HEK293 (cell line): ENCODE measurements around the gene GPX4.

Source experiments
- CTCF ChIA-PET: fragments of 350-600 bp; formaldehyde crosslinking; extraction: SDS; loops from one replicate; lab custom pipeline; 2021; ENCODE audit warnings: antibody characterized with exemption; lab: Yijun Ruan, JAX
- POLR2A ChIA-PET: fragments of 300-600 bp; formaldehyde crosslinking; extraction: SDS; loops from one replicate; lab custom pipeline; 2020; ENCODE audit warnings: antibody characterized with exemption, inconsistent platforms; lab: Yijun Ruan, JAX
- H3K27ac ChIP-seq: fragments of 200-500 bp; sonication (Bioruptor generic); 2 replicates; pipeline ENCODE4 v1.5.1; 2014; ENCODE audit warnings: low read depth, low read length, control low read depth, inconsistent platforms; ENCODE audit errors: extremely low read depth
- H3K36me3 ChIP-seq, 2 experiments: fragments of 200-500 bp in 1 of 2; sonication (Bioruptor generic) in 1 of 2; 1 replicate in 1 of 2; 2 replicates in 1 of 2; pipeline ENCODE4 v1.5.1; 2014 to 2017; ENCODE audit warnings: inconsistent platforms in 2 of 2, low read length in 2 of 2; ENCODE audit not compliant: control insufficient read depth in 2 of 2, insufficient read depth in 1 of 2
- H3K4me1 ChIP-seq: fragments of 200-500 bp; sonication (Bioruptor generic); 2 replicates; pipeline ENCODE4 v1.5.1; 2014; ENCODE audit warnings: mild to moderate bottlenecking, low read length, inconsistent platforms; ENCODE audit not compliant: control insufficient read depth, insufficient read depth
- H3K4me3 ChIP-seq: 2 replicates; pipeline ENCODE4 v1.5.1; 2011; ENCODE audit warnings: low read depth, mild to moderate bottlenecking, control low read depth, low read length, moderate library complexity
- H3K9me3 ChIP-seq: fragments of 200-500 bp; sonication (Bioruptor generic); 2 replicates; pipeline ENCODE4 v1.5.1; 2014; ENCODE audit warnings: low read depth, low read length, inconsistent platforms; ENCODE audit not compliant: control insufficient read depth, insufficient read depth
- GLIS2 ChIP-seq: fragments of 450-650 bp; formaldehyde crosslinking; IDR thresholded peaks from 2 replicates; pipeline ENCODE4 v1.5.1; 2016; ENCODE audit warnings: missing biosample characterization, missing genetic modification characterization
- KLF8 ChIP-seq: fragments of 450-650 bp; formaldehyde crosslinking; IDR thresholded peaks from 2 replicates; pipeline ENCODE4 v1.5.1; 2016; ENCODE audit warnings: missing biosample characterization, missing genetic modification characterization
- REPIN1 ChIP-seq: fragments of 450-650 bp; formaldehyde crosslinking; IDR thresholded peaks from 2 replicates; pipeline ENCODE4 v1.5.1; 2017; ENCODE audit warnings: missing biosample characterization, missing genetic modification characterization, low read depth
- SETDB1 ChIP-seq: IDR thresholded peaks from one replicate; pipeline ENCODE4 v1.6.1; 2017; ENCODE audit warnings: mild to moderate bottlenecking, low read length, moderate library complexity, mixed read lengths; ENCODE audit not compliant: insufficient read length
- TCF7L2 ChIP-seq: IDR thresholded peaks from 2 replicates; pipeline ENCODE4 v1.6.1; 2011; ENCODE audit warnings: low read depth, mild to moderate bottlenecking, inconsistent platforms, low read length, moderate library complexity, borderline replicate concordance
- TRIM28 ChIP-seq: IDR thresholded peaks from 2 replicates; pipeline ENCODE4 v1.6.1; 2011; ENCODE audit warnings: low read length, control low read depth, borderline replicate concordance
- YY1 ChIP-seq: fragments of 450-650 bp; formaldehyde crosslinking; IDR thresholded peaks from 2 replicates; pipeline ENCODE4 v1.5.1; 2018; ENCODE audit warnings: missing biosample characterization, missing genetic modification characterization
- ZEB2 ChIP-seq: fragments of 450-650 bp; formaldehyde crosslinking; IDR thresholded peaks from 2 replicates; pipeline ENCODE4 v1.5.1; 2016; ENCODE audit warnings: missing biosample characterization, missing genetic modification characterization
- ZNF10 ChIP-seq: fragments of 450-650 bp; formaldehyde crosslinking; IDR thresholded peaks from 2 replicates; pipeline ENCODE4 v1.5.1; 2017; ENCODE audit warnings: missing biosample characterization, missing genetic modification characterization
- ZNF112 ChIP-seq: fragments of 450-650 bp; formaldehyde crosslinking; IDR thresholded peaks from 2 replicates; pipeline ENCODE4 v1.5.0; 2017; ENCODE audit warnings: missing biosample characterization, missing genetic modification characterization
- ZNF140 ChIP-seq: fragments of 450-650 bp; formaldehyde crosslinking; IDR thresholded peaks from 2 replicates; pipeline ENCODE4 v1.5.1; 2016; ENCODE audit warnings: missing biosample characterization, missing genetic modification characterization
- ZNF211 ChIP-seq: fragments of 450-650 bp; formaldehyde crosslinking; IDR thresholded peaks from 2 replicates; pipeline ENCODE4 v1.5.1; 2016; ENCODE audit warnings: low read depth, missing biosample characterization, missing genetic modification characterization
- ZNF248 ChIP-seq: fragments of 450-650 bp; formaldehyde crosslinking; IDR thresholded peaks from 2 replicates; pipeline ENCODE4 v1.5.1; 2017; ENCODE audit warnings: missing biosample characterization, missing genetic modification characterization
- ZNF311 ChIP-seq: fragments of 450-650 bp; formaldehyde crosslinking; IDR thresholded peaks from 2 replicates; pipeline ENCODE4 v1.5.1; 2017; ENCODE audit warnings: missing biosample characterization, missing genetic modification characterization, borderline replicate concordance
- ZNF341 ChIP-seq: fragments of 450-650 bp; formaldehyde crosslinking; IDR thresholded peaks from 2 replicates; pipeline ENCODE4; 2016; ENCODE audit warnings: low read depth, missing biosample characterization, missing genetic modification characterization
- ZNF394 ChIP-seq: fragments of 450-650 bp; formaldehyde crosslinking; IDR thresholded peaks from 2 replicates; pipeline ENCODE4 v1.5.1; 2016; ENCODE audit warnings: missing biosample characterization, missing genetic modification characterization, mild to moderate bottlenecking, moderate library complexity, borderline replicate concordance
- ZNF404 ChIP-seq: fragments of 450-650 bp; formaldehyde crosslinking; IDR thresholded peaks from 2 replicates; pipeline ENCODE4 v1.5.1; 2017; ENCODE audit warnings: missing biosample characterization, missing genetic modification characterization
- ZNF473 ChIP-seq: fragments of 450-650 bp; formaldehyde crosslinking; IDR thresholded peaks from 2 replicates; pipeline ENCODE4 v1.5.1; 2017; ENCODE audit warnings: missing biosample characterization, missing genetic modification characterization
- ZNF530 ChIP-seq: fragments of 450-650 bp; formaldehyde crosslinking; IDR thresholded peaks from 2 replicates; pipeline ENCODE4 v1.5.1; 2016; ENCODE audit warnings: low read depth, missing biosample characterization, missing genetic modification characterization
- ZNF585B ChIP-seq: fragments of 450-650 bp; formaldehyde crosslinking; IDR thresholded peaks from 2 replicates; pipeline ENCODE4 v1.5.1; 2016; ENCODE audit warnings: missing biosample characterization, missing genetic modification characterization
- ZNF596 ChIP-seq: fragments of 450-650 bp; IDR thresholded peaks from 2 replicates; pipeline ENCODE4 v1.5.0; 2018; ENCODE audit warnings: missing biosample characterization, mild to moderate bottlenecking, missing genetic modification characterization, moderate library complexity
- ZNF660 ChIP-seq: fragments of 450-650 bp; IDR thresholded peaks from 2 replicates; pipeline ENCODE4 v1.5.1; 2018; ENCODE audit warnings: missing biosample characterization, mild to moderate bottlenecking, missing genetic modification characterization
- ZNF791 ChIP-seq: fragments of 450-650 bp; formaldehyde crosslinking; IDR thresholded peaks from 2 replicates; pipeline ENCODE4 v1.5.1; 2016; ENCODE audit warnings: missing biosample characterization, missing genetic modification characterization
- TF ChIP-seq, protein P1 (sequence below): fragments of 450-650 bp; formaldehyde crosslinking; IDR thresholded peaks from 2 replicates; pipeline ENCODE4 v1.5.1; 2016; ENCODE audit warnings: missing biosample characterization, missing genetic modification characterization
- TF ChIP-seq, protein P2 (sequence below): fragments of 450-650 bp; formaldehyde crosslinking; IDR thresholded peaks from 2 replicates; pipeline ENCODE4 v1.5.1; 2017; ENCODE audit warnings: missing biosample characterization, missing genetic modification characterization
- TF ChIP-seq, protein P3 (sequence below): fragments of 450-650 bp; formaldehyde crosslinking; IDR thresholded peaks from 2 replicates; pipeline ENCODE4 v1.5.1; 2017; ENCODE audit warnings: missing biosample characterization, mild to moderate bottlenecking, missing genetic modification characterization, moderate library complexity
- TF ChIP-seq, protein P4 (sequence below): fragments of 450-650 bp; formaldehyde crosslinking; IDR thresholded peaks from 2 replicates; pipeline ENCODE4 v1.5.1; 2016; ENCODE audit warnings: missing biosample characterization, missing genetic modification characterization

GPX4 gene

DNA sequence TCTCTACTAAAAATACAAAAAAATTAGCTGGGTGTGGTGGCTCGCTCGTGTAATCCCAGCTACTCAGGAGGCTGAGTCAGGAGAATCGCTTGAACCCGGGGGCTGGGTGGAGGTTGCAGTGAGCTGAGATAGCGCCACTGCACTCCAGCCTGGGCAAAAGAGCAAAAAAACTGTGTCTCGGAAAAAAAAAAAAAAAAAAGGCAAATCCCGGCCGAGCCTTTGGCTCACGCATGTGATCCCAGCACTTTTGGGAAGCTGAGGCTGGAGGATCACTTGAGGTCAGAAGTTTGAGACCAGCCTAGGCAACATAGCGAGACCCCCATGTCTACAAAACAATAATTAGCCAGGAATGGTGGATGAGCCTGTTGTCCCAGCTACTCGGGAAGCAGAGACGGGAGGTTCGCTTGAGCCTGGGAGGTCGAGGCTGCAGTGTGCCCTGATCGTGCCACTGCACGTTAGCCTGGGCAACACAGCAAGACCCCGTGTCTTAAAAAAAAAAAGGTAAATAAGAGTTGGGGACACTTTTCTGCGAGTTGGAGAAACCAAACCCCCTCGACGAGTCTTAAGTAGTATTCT, 574 bp upstream of the GPX4 start (continued):
- TF ChIP-seq, protein P1, sequence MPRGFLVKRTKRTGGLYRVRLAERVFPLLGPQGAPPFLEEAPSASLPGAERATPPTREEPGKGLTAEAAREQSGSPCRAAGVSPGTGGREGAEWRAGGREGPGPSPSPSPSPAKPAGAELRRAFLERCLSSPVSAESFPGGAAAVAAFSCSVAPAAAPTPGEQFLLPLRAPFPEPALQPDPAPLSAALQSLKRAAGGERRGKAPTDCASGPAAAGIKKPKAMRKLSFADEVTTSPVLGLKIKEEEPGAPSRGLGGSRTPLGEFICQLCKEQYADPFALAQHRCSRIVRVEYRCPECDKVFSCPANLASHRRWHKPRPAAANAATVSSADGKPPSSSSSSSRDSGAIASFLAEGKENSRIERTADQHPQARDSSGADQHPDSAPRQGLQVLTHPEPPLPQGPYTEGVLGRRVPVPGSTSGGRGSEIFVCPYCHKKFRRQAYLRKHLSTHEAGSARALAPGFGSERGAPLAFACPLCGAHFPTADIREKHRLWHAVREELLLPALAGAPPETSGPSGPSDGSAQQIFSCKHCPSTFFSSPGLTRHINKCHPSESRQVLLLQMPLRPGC (tag by site-specific recombination) = peak; percentile 30; the same call in 1 of the 2 replicates

DNA sequence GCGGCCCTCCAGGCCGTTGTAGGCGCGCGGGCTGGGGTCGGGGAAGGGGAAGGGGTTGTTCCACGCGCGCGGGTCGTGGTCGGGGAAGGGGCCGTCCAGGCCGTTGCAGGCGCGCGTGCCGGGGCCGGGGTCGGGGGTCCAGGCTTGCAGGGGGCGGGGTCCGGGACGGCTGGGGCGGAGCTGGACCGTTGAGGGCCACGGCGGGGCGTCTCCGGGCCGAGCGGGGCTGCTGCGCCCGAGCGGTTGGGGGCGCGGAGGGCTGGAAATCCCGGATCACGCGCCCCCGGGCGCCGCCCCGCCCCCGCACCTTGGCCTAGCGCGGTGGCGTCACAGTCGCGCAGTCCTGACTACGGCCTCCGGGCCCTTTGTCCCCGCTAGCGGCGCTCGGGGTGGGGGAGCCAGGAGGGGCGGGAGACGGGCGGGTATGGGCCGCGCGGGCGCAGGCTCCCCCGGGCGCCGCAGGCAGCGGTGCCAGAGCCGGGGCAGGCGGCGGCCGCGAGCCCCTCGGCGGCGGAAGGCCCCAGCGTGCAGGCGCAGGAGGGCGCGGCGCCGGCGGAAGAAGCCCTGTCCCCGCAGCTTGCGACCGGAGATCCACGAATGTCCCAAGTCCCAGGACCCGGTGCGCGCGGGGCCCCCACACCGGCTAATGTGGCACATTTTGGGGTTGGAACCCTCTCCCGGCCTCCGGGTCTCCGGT, 665 bp downstream of the GPX4 start:
- CTCF ChIA-PET = interaction anchor here (0.6 to 3.2 kb wide), 4 partner anchors 9 to 140 kb away, joined by 3 to 13 read pairs (median 3); no protein-coding TSS in a partner anchor
- peak overlapping the region; percentile 92 for H3K27ac ChIP-seq
- peaks cover 0 to 37% of the 10 kb centered on the region in 2 experiments; a peak in 1 of 3 replicates for H3K36me3 ChIP-seq
- POLR2A ChIA-PET = interaction anchor here (0.5 to 2.3 kb wide), 18 partner anchors 9 to 165 kb away, joined by 3 to 11 read pairs (median 4); partner anchors contain the start of genes ABCA7, ARHGAP45 and CIRBP
- H3K4me1 ChIP-seq = no peaks in the 10 kb centered on the region; the same call in 1 of the 2 replicates
- peak overlapping the region; percentile 65 for H3K4me3 ChIP-seq
- H3K9me3 ChIP-seq = no peaks in the 10 kb centered on the region
- TF ChIP-seq KLF8 (tag by site-specific recombination) (no peak), ZNF404 (no peak), TCF7L2 (no peak), ZNF791 (no peak), REPIN1 (tag by site-specific recombination) (no peak), ZNF394 (tag by site-specific recombination) (no peak), ZNF211 (tag by site-specific recombination) (no peak), ZEB2 (tag by site-specific recombination) (peak; percentile 45; the same call in 1 of the 2 replicates), ZNF660 (no peak), YY1 (tag by site-specific recombination) (no peak), ZNF341 (tag by site-specific recombination) (no peak), ZNF596 (tag by site-specific recombination) (no peak), ZNF248 (no peak), ZNF530 (tag by site-specific recombination) (no peak), GLIS2 (no peak), SETDB1 (no peak), ZNF112 (tag by site-specific recombination) (no peak), ZNF585B (tag by site-specific recombination) (no peak), ZNF10 (tag by site-specific recombination) (no peak), ZNF473 (tag by site-specific recombination) (no peak), ZNF311 (tag by site-specific recombination) (no peak), ZNF140 (tag by site-specific recombination) (no peak), TRIM28 (no peak)
- TF ChIP-seq, protein P2, sequence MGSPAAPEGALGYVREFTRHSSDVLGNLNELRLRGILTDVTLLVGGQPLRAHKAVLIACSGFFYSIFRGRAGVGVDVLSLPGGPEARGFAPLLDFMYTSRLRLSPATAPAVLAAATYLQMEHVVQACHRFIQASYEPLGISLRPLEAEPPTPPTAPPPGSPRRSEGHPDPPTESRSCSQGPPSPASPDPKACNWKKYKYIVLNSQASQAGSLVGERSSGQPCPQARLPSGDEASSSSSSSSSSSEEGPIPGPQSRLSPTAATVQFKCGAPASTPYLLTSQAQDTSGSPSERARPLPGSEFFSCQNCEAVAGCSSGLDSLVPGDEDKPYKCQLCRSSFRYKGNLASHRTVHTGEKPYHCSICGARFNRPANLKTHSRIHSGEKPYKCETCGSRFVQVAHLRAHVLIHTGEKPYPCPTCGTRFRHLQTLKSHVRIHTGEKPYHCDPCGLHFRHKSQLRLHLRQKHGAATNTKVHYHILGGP (tag by site-specific recombination) = no peak
- TF ChIP-seq, protein P3, sequence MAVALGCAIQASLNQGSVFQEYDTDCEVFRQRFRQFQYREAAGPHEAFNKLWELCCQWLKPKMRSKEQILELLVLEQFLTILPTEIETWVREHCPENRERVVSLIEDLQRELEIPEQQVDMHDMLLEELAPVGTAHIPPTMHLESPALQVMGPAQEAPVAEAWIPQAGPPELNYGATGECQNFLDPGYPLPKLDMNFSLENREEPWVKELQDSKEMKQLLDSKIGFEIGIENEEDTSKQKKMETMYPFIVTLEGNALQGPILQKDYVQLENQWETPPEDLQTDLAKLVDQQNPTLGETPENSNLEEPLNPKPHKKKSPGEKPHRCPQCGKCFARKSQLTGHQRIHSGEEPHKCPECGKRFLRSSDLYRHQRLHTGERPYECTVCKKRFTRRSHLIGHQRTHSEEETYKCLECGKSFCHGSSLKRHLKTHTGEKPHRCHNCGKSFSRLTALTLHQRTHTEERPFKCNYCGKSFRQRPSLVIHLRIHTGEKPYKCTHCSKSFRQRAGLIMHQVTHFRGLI (tag by site-specific recombination) = peak; percentile 16; the same call in 1 of the 2 replicates
- TF ChIP-seq, protein P4, sequence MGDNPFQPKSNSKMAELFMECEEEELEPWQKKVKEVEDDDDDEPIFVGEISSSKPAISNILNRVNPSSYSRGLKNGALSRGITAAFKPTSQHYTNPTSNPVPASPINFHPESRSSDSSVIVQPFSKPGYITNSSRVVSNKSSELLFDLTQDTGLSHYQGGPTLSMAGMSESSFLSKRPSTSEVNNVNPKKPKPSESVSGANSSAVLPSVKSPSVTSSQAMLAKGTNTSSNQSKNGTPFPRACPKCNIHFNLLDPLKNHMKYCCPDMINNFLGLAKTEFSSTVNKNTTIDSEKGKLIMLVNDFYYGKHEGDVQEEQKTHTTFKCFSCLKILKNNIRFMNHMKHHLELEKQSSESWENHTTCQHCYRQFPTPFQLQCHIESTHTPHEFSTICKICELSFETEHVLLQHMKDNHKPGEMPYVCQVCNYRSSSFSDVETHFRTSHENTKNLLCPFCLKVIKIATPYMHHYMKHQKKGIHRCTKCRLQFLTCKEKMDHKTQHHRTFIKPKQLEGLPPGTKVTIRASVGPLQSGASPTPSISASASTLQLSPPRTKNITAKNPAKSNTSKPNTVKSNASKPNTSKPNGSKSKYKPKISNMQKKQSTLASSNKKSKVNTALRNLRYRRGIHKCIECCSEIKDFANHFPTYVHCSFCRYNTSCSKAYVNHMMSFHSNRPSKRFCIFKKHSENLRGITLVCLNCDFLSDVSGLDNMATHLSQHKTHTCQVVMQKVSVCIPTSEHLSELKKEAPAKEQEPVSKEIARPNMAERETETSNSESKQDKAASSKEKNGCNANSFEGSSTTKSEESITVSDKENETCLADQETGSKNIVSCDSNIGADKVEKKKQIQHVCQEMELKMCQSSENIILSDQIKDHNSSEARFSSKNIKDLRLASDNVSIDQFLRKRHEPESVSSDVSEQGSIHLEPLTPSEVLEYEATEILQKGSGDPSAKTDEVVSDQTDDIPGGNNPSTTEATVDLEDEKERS (tag by site-specific recombination) = no peak
